Neural crest cell (in vitro differentiated cells): ENCODE measurements around the gene FIBP. TPM values are rescaled to one million over a fixed set of nuclear protein-coding genes. Genes with fewer than 3 reads are reported as not detected.

Experiments
- DNase-seq: peaks from one replicate; pipeline ENCODE4 v3.0.0; 2021; ENCODE audit warnings: low read depth, mixed read lengths, low spot score
- H3K27ac Mint-ChIP-seq: one replicate; pipeline ENCODE4 v1.8.0; 2021; ENCODE audit warnings: mild to moderate bottlenecking, mixed read lengths; ENCODE audit not compliant: unreplicated experiment
- H3K27me3 Mint-ChIP-seq: 2 replicates; pipeline ENCODE4 v1.8.0; 2021; ENCODE audit warnings: low read depth, mild to moderate bottlenecking, mixed read lengths
- H3K36me3 Mint-ChIP-seq: 2 replicates; pipeline ENCODE4 v1.8.0; 2021; ENCODE audit warnings: low read depth, mild to moderate bottlenecking, mixed read lengths
- H3K4me1 Mint-ChIP-seq: 2 replicates; pipeline ENCODE4 v1.8.0; 2021; ENCODE audit warnings: mixed read lengths
- H3K4me3 Mint-ChIP-seq: one replicate; pipeline ENCODE4 v1.8.0; 2021; ENCODE audit warnings: mild to moderate bottlenecking, mixed read lengths
- H3K9me3 Mint-ChIP-seq: 2 replicates; pipeline ENCODE4 v1.8.0; 2021; ENCODE audit warnings: mixed read lengths
- CTCF ChIP-seq: fragments of 200-600 bp; sonication (generic); conservative IDR thresholded peaks from 2 replicates; pipeline ENCODE4 v1.5.0; 2021; ENCODE audit warnings: antibody characterized with exemption, mild to moderate bottlenecking
- long read RNA-seq: library from polyadenylated mRNA; unstranded; transcript quantifications from one replicate; pipeline ENCODE4 v2.0.0, GENCODE V29; 2020
- total RNA-seq: library from RNA; stranded (reverse); gene quantifications from 2 replicates; pipeline ENCODE4 v1.2.1, GENCODE V29; 2021

Gene FIBP
- total RNA-seq: 88.1 and 90.0 TPM in 2 replicates
- long read RNA-seq, transcript FIBP-202 (10 exons, 1,248 nt): major isoform, 80 of 107 reads
- long read RNA-seq, transcript FIBP-201 (10 exons, 1,261 nt): minor isoform, 12 of 107 reads
- long read RNA-seq, partial matches to known transcripts: 4 of 107 reads
- long read RNA-seq, other reads (novel, unspliced or antisense): 8 of 107 reads

- Mint-ChIP-seq H3K27ac (peak within 1 kb of the TSS; percentile 96), H3K9me3 (no peaks in the 10 kb centered on the region), H3K4me1 (peaks cover 56% of the 10 kb centered on the region), H3K36me3 (peaks cover 4% of the 10 kb centered on the region), H3K4me3 (peak within 1 kb of the TSS; percentile 96), H3K27me3 (peaks cover 11% of the 10 kb centered on the region)
- peak; percentile 79 for TF ChIP-seq CTCF
- peak; percentile 98 for DNase-seq
Observed at GRCh38 chr11:65888163-65888814, at the start of gene FIBP. Gene FIBP (minus strand): TSS chr11:65888471. CDS start chr11:65888418, 53 bp downstream.

- H3K27me3 Mint-ChIP-seq: peaks cover 9% of the 10 kb centered on the region
- H3K4me1 Mint-ChIP-seq: peaks cover 9% of the 10 kb centered on the region
- TF ChIP-seq CTCF: no peak
- H3K27ac Mint-ChIP-seq: no peak overlapping the region
- DNase-seq: no peak
- no peaks in the 10 kb centered on the region for H3K9me3 Mint-ChIP-seq
- no peak overlapping the region for H3K4me3 Mint-ChIP-seq
- no peaks in the 10 kb centered on the region for H3K36me3 Mint-ChIP-seq
Observed at GRCh38 chr11:65937766-65938165, 49.5 kb upstream of the FIBP start.

GRCh38 chr11:65934014-65934413 lies 45.7 kb upstream of the FIBP start:
- Mint-ChIP-seq H3K4me3 (no peak overlapping the region), H3K27me3 (peaks cover 3% of the 10 kb centered on the region)
- no peak for TF ChIP-seq CTCF

GRCh38 chr11:65932558-65932919 lies 44.3 kb upstream of the FIBP start:
- Mint-ChIP-seq H3K4me3 (no peak overlapping the region), H3K36me3 (no peaks in the 10 kb centered on the region), H3K27me3 (peaks cover 3% of the 10 kb centered on the region), H3K4me1 (peaks cover 14% of the 10 kb centered on the region), H3K27ac (no peak overlapping the region), H3K9me3 (no peaks in the 10 kb centered on the region)
- peak; percentile 34 for TF ChIP-seq CTCF
- DNase-seq: no peak

More at GRCh38 chr11:65934014-65934413, 45.7 kb upstream of the FIBP start:
- Mint-ChIP-seq H3K4me1 (peaks cover 14% of the 10 kb centered on the region), H3K36me3 (no peaks in the 10 kb centered on the region), H3K27ac (no peak overlapping the region), H3K9me3 (no peaks in the 10 kb centered on the region)
- DNase-seq: no peak

GRCh38 chr11:65931773-65932557 lies 43.7 kb upstream of the FIBP start:
- Mint-ChIP-seq H3K36me3 (no peaks in the 10 kb centered on the region), H3K27me3 (no peaks in the 10 kb centered on the region), H3K27ac (no peak overlapping the region), H3K9me3 (no peaks in the 10 kb centered on the region), H3K4me3 (no peak overlapping the region), H3K4me1 (peaks cover 14% of the 10 kb centered on the region)
- DNase-seq: no peak
- no peak for TF ChIP-seq CTCF
